Left ventricle myocardium inferior (tissue), 1 donor: ENCODE results near the gene CYTH4. TPM values are rescaled to one million over a fixed set of nuclear protein-coding genes. Genes with fewer than 3 reads are reported as not detected.

Experiments
- DNase-seq: peaks from one replicate; pipeline ENCODE4 v3.0.0-alpha.2; 2020
- H3K27ac ChIP-seq: fragments of 200-600 bp; replicated peaks from 2 replicates; pipeline ENCODE4 v1.8.0; 2021
- H3K27me3 ChIP-seq: fragments of 200-600 bp; 2 replicates; pipeline ENCODE4 v1.8.0; 2021; ENCODE audit warnings: low read depth
- H3K36me3 ChIP-seq: fragments of 200-600 bp; 2 replicates; pipeline ENCODE4 v1.8.0; 2021
- H3K4me1 ChIP-seq: fragments of 200-600 bp; 2 replicates; pipeline ENCODE4 v1.8.0; 2021
- H3K4me3 ChIP-seq: fragments of 200-600 bp; 2 replicates; pipeline ENCODE4 v1.8.0; 2021; ENCODE audit warnings: mild to moderate bottlenecking, moderate library complexity
- H3K9me3 ChIP-seq: fragments of 200-600 bp; replicated peaks from 2 replicates; pipeline ENCODE4 v1.8.0; 2021
- CTCF ChIP-seq: fragments of 200-600 bp; IDR thresholded peaks from 2 replicates; pipeline ENCODE4 v1.8.0; 2021; ENCODE audit warnings: antibody characterized with exemption, mild to moderate bottlenecking, borderline replicate concordance
- intact Hi-C: fragments of 100-400 bp; cut with micrococcal nuclease; formaldehyde crosslinking; loops from one replicate; pipeline ENCODE4 v1.11.0; 2022
- total RNA-seq: library from RNA; stranded (reverse); fragmentation: NEBNext Ultra II Directional; extraction: Animal tissue kit (Norgen Biotek cat#: 25700); gene quantifications from one replicate; pipeline ENCODE4 v1.2.1, GENCODE V29; 2021
- donor health status: DM: no; HTN: yes; CAD: no; lungs with severe emphysema.

Gene CYTH4
- total RNA-seq, 1 donor from 2014 or later, result 4.8 TPM

- TF ChIP-seq CTCF, result no peak
- H3K27me3 ChIP-seq, result peaks cover 93% of the 10 kb centered on the region
- H3K36me3 ChIP-seq, result no peaks in the 10 kb centered on the region
- intact Hi-C loops, result no loop called here
- H3K27ac ChIP-seq, result peak overlapping the region; percentile 27
- no peak overlapping the region for H3K4me3 ChIP-seq
- no peak for DNase-seq
- H3K9me3 ChIP-seq, result peaks cover 11% of the 10 kb centered on the region
- H3K4me1 ChIP-seq, result peaks cover 6% of the 10 kb centered on the region
Observed at GRCh38 chr22:37269936-37270678, 12.2 kb upstream of the CYTH4 start.

GRCh38 chr22:37270928-37271650 lies 11.2 kb upstream of the CYTH4 start:
- no peak for DNase-seq
- intact Hi-C loops, result no loop called here
- peaks cover 11% of the 10 kb centered on the region for H3K9me3 ChIP-seq
- TF ChIP-seq CTCF, result no peak
- H3K27me3 ChIP-seq, result peaks cover 93% of the 10 kb centered on the region
- no peak overlapping the region for H3K27ac ChIP-seq
- H3K36me3 ChIP-seq, result no peaks in the 10 kb centered on the region
- H3K4me1 ChIP-seq, result peaks cover 6% of the 10 kb centered on the region
- no peak overlapping the region for H3K4me3 ChIP-seq

DNA sequence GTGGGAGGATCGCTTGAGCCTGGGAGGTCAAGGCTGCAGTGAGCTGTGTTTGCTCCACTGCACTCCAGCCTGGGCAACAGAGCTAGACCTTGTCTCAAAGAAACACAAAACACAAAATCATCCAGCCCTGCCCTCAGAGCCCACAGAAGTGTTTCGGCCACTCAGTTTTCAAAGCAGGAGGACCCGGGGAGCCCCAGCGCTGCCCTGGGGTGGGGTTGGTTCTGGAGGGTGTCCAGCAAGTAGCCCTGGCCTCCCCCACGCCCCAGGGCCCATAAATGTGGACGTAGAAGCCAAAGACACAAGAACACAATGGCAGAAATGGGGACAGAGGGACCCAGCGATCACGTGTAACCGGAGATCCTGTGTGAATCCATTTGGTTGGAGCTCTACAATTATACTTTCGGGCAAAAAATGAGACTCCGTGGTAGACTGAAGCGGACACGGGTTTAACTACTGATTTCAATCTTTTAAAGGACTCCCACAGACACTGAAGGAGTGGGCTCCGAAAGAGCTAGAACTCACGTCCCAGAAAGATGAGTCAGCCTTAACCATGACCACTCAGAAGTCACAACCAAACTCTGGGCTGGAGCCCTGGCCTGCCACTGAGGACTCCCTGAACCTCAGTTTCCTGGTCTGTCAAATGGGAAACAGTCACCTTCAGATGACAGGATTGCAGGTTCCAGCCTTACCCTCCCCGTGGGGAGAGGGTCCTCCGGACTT lies 9.0 kb upstream of the CYTH4 start:
- TF ChIP-seq CTCF, result no peak
- peaks cover 11% of the 10 kb centered on the region for H3K9me3 ChIP-seq
- H3K36me3 ChIP-seq, result no peaks in the 10 kb centered on the region
- peaks cover 89% of the 10 kb centered on the region for H3K27me3 ChIP-seq
- no peak overlapping the region for H3K27ac ChIP-seq
- no peaks in the 10 kb centered on the region for H3K4me1 ChIP-seq
- DNase-seq, result no peak
- intact Hi-C loops, result no loop called here
- no peak overlapping the region for H3K4me3 ChIP-seq

DNA sequence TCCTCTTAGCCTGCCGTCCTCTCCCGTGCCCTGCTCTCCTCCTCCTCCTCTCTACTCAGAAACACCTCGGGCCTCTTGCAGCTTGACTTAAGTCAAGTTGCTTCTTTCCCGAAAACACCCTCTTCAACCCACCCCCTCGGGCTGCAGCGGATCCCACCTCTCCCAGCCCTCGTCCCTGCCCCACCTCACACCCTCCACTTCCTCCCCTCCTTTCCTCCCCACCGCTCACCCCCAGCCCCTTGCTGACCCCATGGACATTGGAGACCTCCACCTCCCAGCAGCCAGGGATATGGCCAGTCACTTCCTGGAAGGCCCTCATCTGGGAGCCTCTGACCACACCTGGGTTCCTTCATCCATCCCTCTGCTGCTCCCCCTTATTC lies 8.5 kb upstream of the CYTH4 start:
- Histone ChIP-seq H3K9me3 (peaks cover 9% of the 10 kb centered on the region), H3K4me1 (no peaks in the 10 kb centered on the region), H3K4me3 (no peak overlapping the region), H3K27ac (no peak overlapping the region), H3K36me3 (no peaks in the 10 kb centered on the region), H3K27me3 (peaks cover 91% of the 10 kb centered on the region)
- no peak for TF ChIP-seq CTCF
- intact Hi-C loops, result no loop called here
- no peak for DNase-seq

DNA sequence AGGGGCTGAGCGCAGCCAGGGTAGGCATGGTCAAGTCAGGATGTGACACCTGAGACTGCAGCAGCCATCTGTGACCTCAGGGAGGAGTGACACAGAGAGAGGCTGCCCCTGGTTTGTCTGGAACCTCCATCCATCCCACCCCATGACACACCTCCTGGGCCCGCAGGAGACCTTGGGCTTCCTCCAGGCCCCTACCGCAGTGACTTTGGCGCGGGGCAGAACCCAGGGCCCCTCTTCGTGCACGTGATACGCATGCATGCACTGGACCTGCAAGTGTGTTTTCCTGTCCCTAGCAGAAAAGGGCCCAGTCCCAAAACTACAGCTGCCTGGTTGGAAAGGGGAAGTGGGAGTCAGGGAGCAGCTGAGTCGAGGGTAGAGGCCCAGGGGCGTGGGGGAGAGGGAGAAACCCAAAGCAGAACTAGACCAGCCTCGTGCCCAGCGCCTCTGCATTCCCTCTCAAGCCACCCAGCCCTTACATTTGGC lies 7.9 kb upstream of the CYTH4 start:
- TF ChIP-seq CTCF, result no peak
- H3K4me1 ChIP-seq, result no peaks in the 10 kb centered on the region

More for the DNA sequence above, 7.9 kb upstream of the CYTH4 start:
- Histone ChIP-seq H3K27me3 (peaks cover 91% of the 10 kb centered on the region), H3K27ac (peak overlapping the region; percentile 27), H3K36me3 (no peaks in the 10 kb centered on the region), H3K9me3 (peaks cover 6% of the 10 kb centered on the region), H3K4me3 (no peak overlapping the region)
- peak; percentile 54 for DNase-seq
- intact Hi-C loops, result no loop called here
